Activated B cell treated with CpG ODN at 0.5 μM for 24 hours (primary cell): ENCODE data around the gene DSCAML1. TPM values are rescaled to one million over a fixed set of nuclear protein-coding genes. Genes with fewer than 3 reads are reported as not detected.

Experiments
- ATAC-seq: fragments of 200-7000 bp; cut with Tn5 transposase; one replicate; pipeline ENCODE4 v1.10.0; 2021; ENCODE audit warnings: low read depth, mild to moderate bottlenecking, moderate library complexity
- CTCF ChIA-PET: fragments of 350-600 bp; sonication (Branson Sonifier 250); formaldehyde crosslinking; loops from one replicate; lab custom pipeline; 2021; ENCODE audit warnings: antibody characterized with exemption; lab: Charles Lee
- POLR2A ChIA-PET: fragments of 350-600 bp; sonication (Branson Sonifier 250); formaldehyde crosslinking; loops from one replicate; lab custom pipeline; 2021; ENCODE audit warnings: antibody characterized with exemption; lab: Charles Lee
- DNase-seq: peaks from one replicate; pipeline ENCODE4 v3.0.0; 2022
- H3K27ac Mint-ChIP-seq: one replicate; pipeline ENCODE4 v1.8.0; 2020; ENCODE audit warnings: mixed read lengths
- H3K27me3 Mint-ChIP-seq: one replicate; pipeline ENCODE4 v1.8.0; 2021; ENCODE audit warnings: mixed read lengths
- H3K36me3 Mint-ChIP-seq: one replicate; pipeline ENCODE4 v1.8.0; 2021; ENCODE audit warnings: low read depth, mixed read lengths
- H3K4me1 Mint-ChIP-seq: one replicate; pipeline ENCODE4 v1.8.0; 2021; ENCODE audit warnings: mixed read lengths
- H3K4me3 Mint-ChIP-seq: one replicate; pipeline ENCODE4 v1.8.0; 2020; ENCODE audit warnings: mild to moderate bottlenecking, mixed read lengths
- H3K9me3 Mint-ChIP-seq: one replicate; pipeline ENCODE4 v1.8.0; 2020; ENCODE audit warnings: mixed read lengths
- intact Hi-C: fragments of 100-400 bp; cut with micrococcal nuclease; formaldehyde crosslinking; loops from one replicate; pipeline ENCODE4 v1.15.1; 2024
- total RNA-seq: library from RNA; stranded (reverse); gene quantifications from 2 replicates; pipeline ENCODE4 v1.2.3, GENCODE V29; 2022
- TF ChIP-seq, protein P1 (sequence below): fragments of 200-600 bp; IDR thresholded peaks from one replicate; pipeline ENCODE4 v1.8.0; 2022; ENCODE audit warnings: antibody characterized with exemption, mild to moderate bottlenecking

The DSCAML1 gene
- total RNA-seq, 1 donor from 2014 or later, result 3.6 TPM

DNA sequence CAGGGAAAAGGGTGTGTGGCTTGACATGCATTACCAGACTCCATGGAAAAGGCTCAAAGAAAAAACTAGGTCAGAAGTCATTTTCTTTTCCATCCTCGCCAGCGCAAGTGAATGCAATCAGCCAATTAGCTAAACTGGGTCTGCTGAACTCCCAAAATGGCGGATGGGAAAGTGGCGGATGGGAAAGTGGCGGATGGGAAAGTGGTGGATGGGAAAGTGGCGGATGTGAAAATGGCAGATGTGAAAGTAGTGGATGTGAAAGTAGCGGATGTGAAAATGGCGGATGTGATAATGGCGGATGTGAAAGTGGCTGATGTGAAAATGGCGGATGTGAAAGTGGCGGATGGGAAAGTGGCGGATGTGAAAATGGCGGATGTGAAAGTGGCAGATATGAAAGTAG, 311.0 kb downstream of the DSCAML1 start:
- peaks cover 17% of the 10 kb centered on the region for H3K27me3 Mint-ChIP-seq
- ChIA-PET CTCF (no interaction called here), POLR2A (no interaction called here)
- H3K9me3 Mint-ChIP-seq, result peaks cover 3% of the 10 kb centered on the region
- H3K4me1 Mint-ChIP-seq, result no peaks in the 10 kb centered on the region
- intact Hi-C loops, result no loop called here
- TF ChIP-seq, protein P1, sequence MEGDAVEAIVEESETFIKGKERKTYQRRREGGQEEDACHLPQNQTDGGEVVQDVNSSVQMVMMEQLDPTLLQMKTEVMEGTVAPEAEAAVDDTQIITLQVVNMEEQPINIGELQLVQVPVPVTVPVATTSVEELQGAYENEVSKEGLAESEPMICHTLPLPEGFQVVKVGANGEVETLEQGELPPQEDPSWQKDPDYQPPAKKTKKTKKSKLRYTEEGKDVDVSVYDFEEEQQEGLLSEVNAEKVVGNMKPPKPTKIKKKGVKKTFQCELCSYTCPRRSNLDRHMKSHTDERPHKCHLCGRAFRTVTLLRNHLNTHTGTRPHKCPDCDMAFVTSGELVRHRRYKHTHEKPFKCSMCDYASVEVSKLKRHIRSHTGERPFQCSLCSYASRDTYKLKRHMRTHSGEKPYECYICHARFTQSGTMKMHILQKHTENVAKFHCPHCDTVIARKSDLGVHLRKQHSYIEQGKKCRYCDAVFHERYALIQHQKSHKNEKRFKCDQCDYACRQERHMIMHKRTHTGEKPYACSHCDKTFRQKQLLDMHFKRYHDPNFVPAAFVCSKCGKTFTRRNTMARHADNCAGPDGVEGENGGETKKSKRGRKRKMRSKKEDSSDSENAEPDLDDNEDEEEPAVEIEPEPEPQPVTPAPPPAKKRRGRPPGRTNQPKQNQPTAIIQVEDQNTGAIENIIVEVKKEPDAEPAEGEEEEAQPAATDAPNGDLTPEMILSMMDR, result no peak
- no peak overlapping the region for H3K27ac Mint-ChIP-seq
- no peak for ATAC-seq
- no peaks in the 10 kb centered on the region for H3K36me3 Mint-ChIP-seq
- no peak overlapping the region for H3K4me3 Mint-ChIP-seq
- DNase-seq, result no peak

DNA sequence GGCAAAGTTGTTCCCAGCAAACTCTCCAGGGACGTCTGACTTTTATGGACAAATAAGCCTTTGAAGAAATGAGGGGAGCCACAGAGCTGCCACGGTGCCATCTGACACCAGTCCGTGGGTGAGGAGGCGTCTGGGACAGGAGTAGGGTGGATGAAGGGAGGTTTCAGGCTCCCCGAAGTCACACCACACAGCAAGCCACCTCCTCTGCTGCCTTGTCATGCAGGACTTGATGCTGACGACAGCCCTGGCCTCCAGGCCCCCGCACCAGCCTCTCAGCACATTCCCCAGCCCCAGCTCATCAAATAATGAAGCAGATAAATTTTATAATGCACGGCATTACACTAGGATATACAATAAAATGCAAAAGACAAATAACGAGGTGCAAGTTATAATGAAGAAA, 312.9 kb downstream of the DSCAML1 start:
- H3K9me3 Mint-ChIP-seq, result peaks cover 3% of the 10 kb centered on the region
- intact Hi-C loops, result no loop called here
- H3K4me1 Mint-ChIP-seq, result no peaks in the 10 kb centered on the region
- H3K4me3 Mint-ChIP-seq, result no peak overlapping the region
- TF ChIP-seq, protein P1, result no peak
- CTCF ChIA-PET, result no interaction called here
- no peak overlapping the region for H3K27ac Mint-ChIP-seq
- ATAC-seq (no peak), DNase-seq (no peak)
- POLR2A ChIA-PET, result no interaction called here
- H3K27me3 Mint-ChIP-seq, result peaks cover 13% of the 10 kb centered on the region
- no peaks in the 10 kb centered on the region for H3K36me3 Mint-ChIP-seq

DNA sequence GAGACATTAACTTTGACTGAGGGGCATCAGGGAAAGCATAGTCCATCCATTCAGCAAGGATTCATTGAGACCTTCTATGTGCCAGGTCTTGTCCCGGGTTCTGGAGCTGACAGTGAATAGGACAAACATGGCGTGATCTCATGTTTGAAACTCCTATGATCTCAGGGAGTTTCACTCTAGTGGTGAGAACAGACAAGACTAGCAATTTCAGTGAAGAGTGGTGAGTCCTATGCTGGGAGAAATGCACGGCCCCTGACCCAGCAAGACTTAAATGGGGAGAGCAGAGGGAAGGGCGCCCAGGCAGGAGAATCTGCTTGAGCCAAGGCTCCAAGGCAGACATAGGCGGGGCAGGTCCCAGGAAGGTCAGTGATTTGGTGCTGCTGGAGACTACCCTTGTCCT, 313.6 kb downstream of the DSCAML1 start:
- DNase-seq, result no peak
- Mint-ChIP-seq H3K4me1 (no peaks in the 10 kb centered on the region), H3K9me3 (peaks cover 3% of the 10 kb centered on the region), H3K27ac (no peak overlapping the region), H3K36me3 (no peaks in the 10 kb centered on the region), H3K27me3 (peaks cover 13% of the 10 kb centered on the region), H3K4me3 (no peak overlapping the region)
- no peak for ATAC-seq
- intact Hi-C loops, result no loop called here
- TF ChIP-seq, protein P1, result no peak
- ChIA-PET POLR2A (no interaction called here), CTCF (no interaction called here)

DNA sequence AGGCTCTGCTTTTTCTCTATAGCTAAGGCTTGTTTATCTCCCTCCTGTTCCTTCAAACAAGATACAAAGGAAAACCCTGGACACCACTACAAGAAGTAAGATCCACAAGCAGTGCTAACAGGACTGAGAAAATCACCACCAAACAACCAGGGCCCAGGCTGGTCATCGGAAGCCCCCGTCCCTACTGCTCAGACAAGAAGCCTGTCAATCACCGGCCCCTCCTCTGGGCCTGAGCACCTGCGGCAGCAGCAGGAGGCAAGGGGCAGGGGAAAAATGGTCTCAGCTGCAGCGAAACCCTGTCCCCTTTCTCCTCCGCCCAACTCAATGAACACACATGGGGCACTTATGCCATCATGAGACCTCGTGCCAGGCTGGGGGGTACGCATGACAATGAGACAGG, 314.1 kb downstream of the DSCAML1 start:
- no peak for ATAC-seq
- Mint-ChIP-seq H3K4me1 (no peaks in the 10 kb centered on the region), H3K36me3 (no peaks in the 10 kb centered on the region), H3K4me3 (no peak overlapping the region), H3K27me3 (peaks cover 13% of the 10 kb centered on the region), H3K9me3 (peaks cover 3% of the 10 kb centered on the region), H3K27ac (no peak overlapping the region)
- TF ChIP-seq, protein P1, result no peak
- DNase-seq, result no peak
- intact Hi-C loops, result no loop called here
- CTCF ChIA-PET, result no interaction called here
- POLR2A ChIA-PET, result no interaction called here

DNA sequence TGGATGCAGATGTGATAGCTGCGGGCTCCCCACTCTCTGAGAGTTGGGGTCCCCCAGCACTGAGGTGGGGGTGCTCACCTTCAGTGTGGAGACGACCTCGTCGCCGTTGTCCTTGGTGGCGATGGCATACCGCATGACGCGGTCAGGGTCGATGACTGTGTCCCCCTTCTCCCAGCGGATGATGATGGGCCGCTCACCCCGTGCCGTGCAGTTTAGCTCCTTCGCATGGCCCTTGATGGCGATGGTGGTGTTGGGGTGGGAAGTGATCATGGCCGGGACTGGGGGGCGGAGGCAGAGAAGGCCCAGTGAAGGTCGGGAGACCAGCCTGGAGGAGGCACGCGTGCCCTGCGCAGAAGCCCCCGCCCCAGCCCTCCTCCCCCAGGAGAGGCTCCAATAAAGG, 315.1 kb downstream of the DSCAML1 start:
- Mint-ChIP-seq H3K27me3 (peaks cover 11% of the 10 kb centered on the region), H3K4me3 (no peak overlapping the region), H3K36me3 (no peaks in the 10 kb centered on the region), H3K4me1 (no peaks in the 10 kb centered on the region), H3K27ac (no peak overlapping the region), H3K9me3 (peaks cover 3% of the 10 kb centered on the region)
- intact Hi-C loops, result no loop called here
- ATAC-seq (no peak), DNase-seq (no peak)
- ChIA-PET POLR2A (no interaction called here), CTCF (no interaction called here)
- TF ChIP-seq, protein P1, result no peak
